ENCODE results near the gene TNNT3.

- TF ChIP-seq CTCF (conservative IDR thresholded peaks at IDR 0.05; ENCODE audit: low read depth, low read length), result no peak
- no peak for TF ChIP-seq EZH2 (IDR thresholded peaks at IDR 0.05; ENCODE audit: low read length, unreplicated experiment)
Observed at GRCh38 chr11:1879342-1879940, 40.1 kb upstream of the TNNT3 start.
